OCI-LY3 (cell line): Measurements from ENCODE around the gene KDM2A.

Source experiments
- CTCF ChIP-seq: fragments of 200-600, 300-600 bp; sonication (generic); IDR thresholded peaks from 2 replicates; pipeline ENCODE4 v1.5.1; 2014; ENCODE audit warnings: antibody characterized with exemption, low read length, low read depth
- EZH2phosphoT487 ChIP-seq: fragments of 200-600 bp; shearing (Covaris generic); IDR thresholded peaks from 2 replicates; pipeline ENCODE4 v1.6.1; 2018; ENCODE audit warnings: antibody characterized with exemption, mixed run types, low read depth

GRCh38 chr11:67243051-67243450, 124.0 kb downstream of the KDM2A start:
- no peak for TF ChIP-seq CTCF
- TF ChIP-seq EZH2phosphoT487, result no peak
